Measurements from ENCODE around the gene KCNMA1. TPM values are rescaled to one million over a fixed set of nuclear protein-coding genes. Genes with fewer than 3 reads are reported as not detected.

KCNMA1 gene
- total and polyA plus RNA-seq, 10 of the 15 experiments (the other 5 are each of a cell fraction or from before 2014, with no cell fraction given): 8.5 to 77.0 (median 21.3) TPM

DNA sequence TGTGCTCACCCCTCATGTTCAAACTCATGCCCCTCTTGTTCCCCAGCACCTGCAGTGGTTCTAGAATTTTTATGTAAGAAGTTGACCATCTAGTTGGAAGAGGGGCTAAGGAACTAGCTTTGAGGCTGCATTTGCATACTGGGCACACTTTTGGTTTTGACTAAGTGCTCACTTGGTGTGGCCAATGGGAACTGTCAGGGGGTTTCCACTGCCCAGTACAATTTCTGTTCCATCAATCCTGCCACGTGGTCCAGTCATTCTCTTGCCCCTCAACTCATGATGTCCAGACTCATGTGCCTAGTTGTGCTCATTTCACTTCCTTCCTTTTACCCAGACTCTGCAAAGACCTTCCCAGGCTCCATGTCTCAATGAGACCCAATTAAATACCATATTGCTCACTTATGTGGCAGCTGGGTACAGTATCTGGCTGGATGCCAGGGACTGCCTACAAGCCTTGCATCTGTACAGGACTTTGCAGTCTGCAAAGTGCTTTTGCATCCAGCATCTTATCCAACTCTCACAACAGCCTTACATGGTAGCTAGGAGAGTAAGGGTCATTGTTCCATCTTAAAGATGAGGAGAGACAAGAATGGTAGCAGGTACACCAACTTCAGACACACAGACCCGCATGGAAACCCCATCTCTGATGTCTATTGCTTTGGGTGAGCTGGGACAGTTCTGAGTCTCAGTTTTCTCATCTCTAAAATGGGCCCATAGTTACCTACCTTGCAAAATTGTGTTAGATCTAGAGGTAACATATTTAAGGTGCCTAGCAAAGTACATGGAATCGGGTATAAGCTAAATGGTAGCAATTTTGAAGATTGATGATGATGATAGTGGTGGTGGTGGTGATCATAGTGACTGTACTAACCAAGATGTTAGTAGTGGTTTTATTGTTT lies 30.1 kb upstream of the KCNMA1 start (continued):
- TF ChIP-seq ZBED1 (IDR thresholded peaks at IDR 0.05; ENCODE audit: borderline replicate concordance): no peak
- TF ChIP-seq IKZF2 (IDR thresholded peaks at IDR 0.05): 0 out of 4 replicates have a peak, but pooled peaks of 1 of the 2 experiments have one; percentile 23
- no peak for TF ChIP-seq SMAD5 (IDR thresholded peaks at IDR 0.05; ENCODE audit: low read depth)
- no peak for TF ChIP-seq SIX5 (IDR thresholded peaks at IDR 0.05; ENCODE audit: low read depth, low read length, severe bottlenecking)
- no peak for TF ChIP-seq TBL1XR1 (IDR thresholded peaks at IDR 0.05; ENCODE audit: low read depth, low read length)
- no peak for TF ChIP-seq BRCA1 (IDR thresholded peaks at IDR 0.05; ENCODE audit: low read depth, low read length)
- TF ChIP-seq CREM (IDR thresholded peaks at IDR 0.05; ENCODE audit: low read depth): no peak
- no peak for TF ChIP-seq MYC (IDR thresholded peaks at IDR 0.05; ENCODE audit: insufficient read depth, insufficient read length, insufficient replicate concordance, low read length, severe bottlenecking)
- no peak for TF ChIP-seq EZH2 (IDR thresholded peaks at IDR 0.05; ENCODE audit: borderline replicate concordance, control insufficient read depth, low read depth, low read length)
- TF ChIP-seq IRF3 (IDR thresholded peaks at IDR 0.05): no peak
- no peak for TF ChIP-seq ZSCAN29 (IDR thresholded peaks at IDR 0.05)
- no peak for TF ChIP-seq CBFB (IDR thresholded peaks at IDR 0.05; ENCODE audit: low read depth)
- TF ChIP-seq ATF7 (IDR thresholded peaks at IDR 0.05; ENCODE audit: low read depth): no peak
- TF ChIP-seq, protein P1, sequence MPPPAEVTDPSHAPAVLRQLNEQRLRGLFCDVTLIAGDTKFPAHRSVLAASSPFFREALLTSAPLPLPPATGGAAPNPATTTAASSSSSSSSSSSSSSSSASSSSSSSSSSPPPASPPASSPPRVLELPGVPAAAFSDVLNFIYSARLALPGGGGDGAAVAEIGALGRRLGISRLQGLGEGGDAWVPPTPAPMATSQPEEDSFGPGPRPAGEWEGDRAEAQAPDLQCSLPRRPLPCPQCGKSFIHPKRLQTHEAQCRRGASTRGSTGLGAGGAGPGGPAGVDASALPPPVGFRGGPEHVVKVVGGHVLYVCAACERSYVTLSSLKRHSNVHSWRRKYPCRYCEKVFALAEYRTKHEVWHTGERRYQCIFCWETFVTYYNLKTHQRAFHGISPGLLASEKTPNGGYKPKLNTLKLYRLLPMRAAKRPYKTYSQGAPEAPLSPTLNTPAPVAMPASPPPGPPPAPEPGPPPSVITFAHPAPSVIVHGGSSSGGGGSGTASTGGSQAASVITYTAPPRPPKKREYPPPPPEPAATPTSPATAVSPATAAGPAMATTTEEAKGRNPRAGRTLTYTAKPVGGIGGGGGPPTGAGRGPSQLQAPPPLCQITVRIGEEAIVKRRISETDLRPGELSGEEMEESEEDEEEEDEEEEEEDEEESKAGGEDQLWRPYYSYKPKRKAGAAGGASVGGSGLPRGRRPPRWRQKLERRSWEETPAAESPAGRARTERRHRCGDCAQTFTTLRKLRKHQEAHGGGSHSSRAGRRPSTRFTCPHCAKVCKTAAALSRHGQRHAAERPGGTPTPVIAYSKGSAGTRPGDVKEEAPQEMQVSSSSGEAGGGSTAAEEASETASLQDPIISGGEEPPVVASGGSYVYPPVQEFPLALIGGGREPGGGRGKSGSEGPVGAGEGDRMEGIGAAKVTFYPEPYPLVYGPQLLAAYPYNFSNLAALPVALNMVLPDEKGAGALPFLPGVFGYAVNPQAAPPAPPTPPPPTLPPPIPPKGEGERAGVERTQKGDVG (CRISPR knock-in tag; IDR thresholded peaks at IDR 0.05): no peak
- no peak for TF ChIP-seq ETV6 (conservative IDR thresholded peaks at IDR 0.05 in 1 of 2, IDR thresholded peaks at IDR 0.05 in 1 of 2; ENCODE audit: borderline replicate concordance in 1 of 2, low read depth in 1 of 2)
- peak; percentile 54 for TF ChIP-seq RUNX3 (IDR thresholded peaks at IDR 0.05; ENCODE audit: low read length)
- TF ChIP-seq, protein P2, sequence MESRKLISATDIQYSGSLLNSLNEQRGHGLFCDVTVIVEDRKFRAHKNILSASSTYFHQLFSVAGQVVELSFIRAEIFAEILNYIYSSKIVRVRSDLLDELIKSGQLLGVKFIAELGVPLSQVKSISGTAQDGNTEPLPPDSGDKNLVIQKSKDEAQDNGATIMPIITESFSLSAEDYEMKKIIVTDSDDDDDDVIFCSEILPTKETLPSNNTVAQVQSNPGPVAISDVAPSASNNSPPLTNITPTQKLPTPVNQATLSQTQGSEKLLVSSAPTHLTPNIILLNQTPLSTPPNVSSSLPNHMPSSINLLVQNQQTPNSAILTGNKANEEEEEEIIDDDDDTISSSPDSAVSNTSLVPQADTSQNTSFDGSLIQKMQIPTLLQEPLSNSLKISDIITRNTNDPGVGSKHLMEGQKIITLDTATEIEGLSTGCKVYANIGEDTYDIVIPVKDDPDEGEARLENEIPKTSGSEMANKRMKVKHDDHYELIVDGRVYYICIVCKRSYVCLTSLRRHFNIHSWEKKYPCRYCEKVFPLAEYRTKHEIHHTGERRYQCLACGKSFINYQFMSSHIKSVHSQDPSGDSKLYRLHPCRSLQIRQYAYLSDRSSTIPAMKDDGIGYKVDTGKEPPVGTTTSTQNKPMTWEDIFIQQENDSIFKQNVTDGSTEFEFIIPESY (IDR thresholded peaks at IDR 0.05): no peak
- TF ChIP-seq ATF3 (IDR thresholded peaks at IDR 0.05; ENCODE audit: borderline replicate concordance, extremely low read depth, low read depth, low read length): no peak
- no peak for TF ChIP-seq CEBPB (IDR thresholded peaks at IDR 0.05; ENCODE audit: borderline replicate concordance in 1 of 2, low read depth in 2 of 2, low read length in 2 of 2)
- no peak for TF ChIP-seq KLF5 (IDR thresholded peaks at IDR 0.05; ENCODE audit: partially characterized antibody)
- peak; percentile 44; the same call in 1 of the 2 replicates for TF ChIP-seq SPI1 (IDR thresholded peaks at IDR 0.05; ENCODE audit: borderline replicate concordance, insufficient read depth, low read depth, low read length)
